SH-SY5Y (cell line): ENCODE results near the gene MRPS23.

Source experiments
- GATA2 ChIP-seq: IDR thresholded peaks from 2 replicates; pipeline ENCODE4 v1.6.1; 2011; ENCODE audit warnings: mild to moderate bottlenecking, low read depth, low read length
- GATA3 ChIP-seq: IDR thresholded peaks from 2 replicates; pipeline ENCODE4 v1.6.1; 2011; ENCODE audit warnings: low read depth, mild to moderate bottlenecking, low read length, moderate library complexity

- TF ChIP-seq GATA2 (no peak), GATA3 (no peak)
Observed at GRCh38 chr17:57880086-57880456, 30.2 kb upstream of the MRPS23 start.
